BJ (cell line): ENCODE data around the gene FBXO7. TPM values are rescaled to one million over a fixed set of nuclear protein-coding genes. Genes with fewer than 3 reads are reported as not detected.

Experiments
- CTCF ChIA-PET: fragments of 350-600 bp; formaldehyde crosslinking; extraction: SDS; loops from one replicate; lab custom pipeline; 2021; ENCODE audit warnings: antibody characterized with exemption, inconsistent platforms; lab: Yijun Ruan, JAX
- POLR2A ChIA-PET: fragments of 300-600 bp; sonication (Branson Sonifier 250); formaldehyde crosslinking; extraction: SDS; loops from one replicate; lab custom pipeline; 2021; ENCODE audit warnings: antibody characterized with exemption; lab: Charles Lee
- DNase-seq: peaks from one replicate; pipeline ENCODE4 v3.0.0-alpha.2; 2011; ENCODE audit warnings: low read depth
- H3K27me3 ChIP-seq: 2 replicates; pipeline ENCODE4 v1.6.0; 2011; ENCODE audit warnings: low read length; ENCODE audit not compliant: control insufficient read depth, insufficient read depth
- H3K36me3 ChIP-seq: 2 replicates; pipeline ENCODE4 v1.5.1; 2011; ENCODE audit warnings: low read length; ENCODE audit not compliant: control insufficient read depth, insufficient read depth
- H3K4me3 ChIP-seq: 2 replicates; pipeline ENCODE4 v1.5.1; 2011; ENCODE audit warnings: low read depth, mild to moderate bottlenecking, control low read depth, low read length
- polyA plus RNA-seq: library from polyadenylated mRNA; depleted of rRNA; stranded (reverse); fragments of >200 nt; gene quantifications from 2 replicates; pipeline ENCODE4 v1.2.3, GENCODE V29; 2011
- TF ChIP-seq, protein P1 (sequence below): IDR thresholded peaks from 2 replicates; pipeline ENCODE4 v1.5.1; 2011; ENCODE audit warnings: low read depth, mild to moderate bottlenecking, control low read depth, inconsistent platforms, low read length, moderate library complexity; ENCODE audit not compliant: insufficient read depth

The FBXO7 gene
- polyA plus RNA-seq, 1 experiment, result 120 TPM

GRCh38 chr22:32517921-32518320 lies 43.3 kb downstream of the FBXO7 start:
- Histone ChIP-seq H3K36me3 (no peaks in the 10 kb centered on the region; the same call in 1 of the 2 replicates), H3K27me3 (no peaks in the 10 kb centered on the region), H3K4me3 (no peak overlapping the region)
- TF ChIP-seq, protein P1, sequence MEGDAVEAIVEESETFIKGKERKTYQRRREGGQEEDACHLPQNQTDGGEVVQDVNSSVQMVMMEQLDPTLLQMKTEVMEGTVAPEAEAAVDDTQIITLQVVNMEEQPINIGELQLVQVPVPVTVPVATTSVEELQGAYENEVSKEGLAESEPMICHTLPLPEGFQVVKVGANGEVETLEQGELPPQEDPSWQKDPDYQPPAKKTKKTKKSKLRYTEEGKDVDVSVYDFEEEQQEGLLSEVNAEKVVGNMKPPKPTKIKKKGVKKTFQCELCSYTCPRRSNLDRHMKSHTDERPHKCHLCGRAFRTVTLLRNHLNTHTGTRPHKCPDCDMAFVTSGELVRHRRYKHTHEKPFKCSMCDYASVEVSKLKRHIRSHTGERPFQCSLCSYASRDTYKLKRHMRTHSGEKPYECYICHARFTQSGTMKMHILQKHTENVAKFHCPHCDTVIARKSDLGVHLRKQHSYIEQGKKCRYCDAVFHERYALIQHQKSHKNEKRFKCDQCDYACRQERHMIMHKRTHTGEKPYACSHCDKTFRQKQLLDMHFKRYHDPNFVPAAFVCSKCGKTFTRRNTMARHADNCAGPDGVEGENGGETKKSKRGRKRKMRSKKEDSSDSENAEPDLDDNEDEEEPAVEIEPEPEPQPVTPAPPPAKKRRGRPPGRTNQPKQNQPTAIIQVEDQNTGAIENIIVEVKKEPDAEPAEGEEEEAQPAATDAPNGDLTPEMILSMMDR, result no peak
- ChIA-PET POLR2A (no interaction called here), CTCF (interaction anchor here (0.8 to 1.8 kb wide), 4 partner anchors 11 to 500 kb away, joined by 3 to 9 read pairs (median 4); no protein-coding TSS in a partner anchor)
- no peak for DNase-seq

GRCh38 chr22:32518381-32518780 lies 43.8 kb downstream of the FBXO7 start:
- DNase-seq, result no peak
- TF ChIP-seq, protein P1, result no peak
- no peaks in the 10 kb centered on the region for H3K27me3 ChIP-seq
- CTCF ChIA-PET, result interaction anchor here (0.8 to 1.8 kb wide), 3 partner anchors 10 to 468 kb away, joined by 3 to 9 read pairs (median 5); no protein-coding TSS in a partner anchor
- no peak overlapping the region for H3K4me3 ChIP-seq
- H3K36me3 ChIP-seq, result no peaks in the 10 kb centered on the region; the same call in 1 of the 2 replicates
- POLR2A ChIA-PET, result no interaction called here

DNA sequence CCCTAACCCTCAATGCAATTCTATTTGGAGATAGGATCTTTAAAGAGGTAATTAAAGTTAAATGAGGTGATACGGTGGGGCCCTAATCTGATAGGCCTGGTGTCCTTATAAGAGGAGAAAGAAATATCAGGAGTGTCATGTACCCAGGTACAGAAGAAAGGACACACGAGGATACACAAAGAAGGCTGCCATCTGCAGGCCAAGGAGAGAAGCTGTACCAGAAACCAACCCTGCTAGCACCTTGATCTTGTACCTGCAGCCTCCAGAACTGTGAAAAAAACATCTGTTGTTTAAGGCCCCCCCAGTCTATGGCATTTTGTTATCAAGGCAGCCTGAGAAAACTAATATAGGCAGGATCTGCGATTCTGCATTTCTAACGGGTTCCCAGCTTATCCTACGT lies 44.2 kb downstream of the FBXO7 start:
- Histone ChIP-seq H3K27me3 (no peaks in the 10 kb centered on the region), H3K36me3 (no peaks in the 10 kb centered on the region; the same call in 1 of the 2 replicates), H3K4me3 (no peak overlapping the region)
- TF ChIP-seq, protein P1, result no peak
- POLR2A ChIA-PET, result no interaction called here
- no peak for DNase-seq
- CTCF ChIA-PET, result interaction anchor here (0.9 to 1.0 kb wide), 2 partner anchors 9 to 467 kb away, joined by 3 to 4 read pairs; no protein-coding TSS in a partner anchor

GRCh38 chr22:32520612-32521011 lies 46.0 kb downstream of the FBXO7 start:
- ChIA-PET CTCF (interaction anchor here (1.7 kb wide), 1 partner anchor 9 kb away, joined by 6 read pairs; no protein-coding TSS in a partner anchor), POLR2A (no interaction called here)
- Histone ChIP-seq H3K4me3 (no peak overlapping the region), H3K27me3 (no peaks in the 10 kb centered on the region), H3K36me3 (no peaks in the 10 kb centered on the region; the same call in 1 of the 2 replicates)
- TF ChIP-seq, protein P1, result no peak
- no peak for DNase-seq

GRCh38 chr22:32522237-32522636 lies 47.6 kb downstream of the FBXO7 start:
- no peak overlapping the region for H3K4me3 ChIP-seq
- no peaks in the 10 kb centered on the region; the same call in 1 of the 2 replicates for H3K36me3 ChIP-seq
- TF ChIP-seq, protein P1, result no peak
- ChIA-PET POLR2A (no interaction called here), CTCF (interaction anchor here (0.6 to 1.2 kb wide), 2 partner anchors 275 to 437 kb away, joined by 3 read pairs; no protein-coding TSS in a partner anchor)
- H3K27me3 ChIP-seq, result no peaks in the 10 kb centered on the region
- DNase-seq, result no peak
